Sigmoid colon (tissue), 3 donors: ENCODE results near the gene AP4B1.

Experiments used
- POLR2A ChIP-seq, 2 donors: fragments of 450-650 bp; IDR thresholded peaks; one replicate each; pipeline ENCODE4 v1.6.1; 2016; ENCODE audit warnings: antibody characterized with exemption in 2 of 2, mild to moderate bottlenecking in 2 of 2, moderate library complexity in 2 of 2
- TF ChIP-seq, protein P1 (sequence below), 4 experiments: fragments of 450-650 bp in 3 of 4; fragments of 200-600 bp in 1 of 4; IDR thresholded peaks; one replicate each; pipeline ENCODE4 v1.5.1; 2016 to 2019; ENCODE audit warnings: antibody characterized with exemption in 4 of 4, mild to moderate bottlenecking in 3 of 4, moderate library complexity in 2 of 4

DNA sequence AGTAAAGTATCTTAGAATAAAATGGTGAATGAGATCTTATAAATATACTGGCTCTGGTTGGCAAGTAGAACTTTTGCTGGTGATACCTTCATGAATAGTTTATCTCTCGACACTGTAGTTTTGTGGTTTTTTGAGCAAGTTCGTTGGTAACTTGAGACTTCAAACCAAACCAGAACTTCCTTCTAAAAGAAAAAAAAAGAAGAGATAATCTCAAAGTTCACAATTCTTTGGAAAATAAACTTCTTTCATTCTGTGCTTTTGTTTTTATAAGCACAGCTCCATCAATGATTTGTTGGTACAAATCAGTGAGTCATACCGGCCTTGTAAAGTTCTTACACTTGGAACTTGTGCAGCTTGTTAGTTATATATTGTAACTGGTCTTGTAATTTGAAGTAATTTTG lies 26.9 kb upstream of the AP4B1 start:
- TF ChIP-seq, protein P1, sequence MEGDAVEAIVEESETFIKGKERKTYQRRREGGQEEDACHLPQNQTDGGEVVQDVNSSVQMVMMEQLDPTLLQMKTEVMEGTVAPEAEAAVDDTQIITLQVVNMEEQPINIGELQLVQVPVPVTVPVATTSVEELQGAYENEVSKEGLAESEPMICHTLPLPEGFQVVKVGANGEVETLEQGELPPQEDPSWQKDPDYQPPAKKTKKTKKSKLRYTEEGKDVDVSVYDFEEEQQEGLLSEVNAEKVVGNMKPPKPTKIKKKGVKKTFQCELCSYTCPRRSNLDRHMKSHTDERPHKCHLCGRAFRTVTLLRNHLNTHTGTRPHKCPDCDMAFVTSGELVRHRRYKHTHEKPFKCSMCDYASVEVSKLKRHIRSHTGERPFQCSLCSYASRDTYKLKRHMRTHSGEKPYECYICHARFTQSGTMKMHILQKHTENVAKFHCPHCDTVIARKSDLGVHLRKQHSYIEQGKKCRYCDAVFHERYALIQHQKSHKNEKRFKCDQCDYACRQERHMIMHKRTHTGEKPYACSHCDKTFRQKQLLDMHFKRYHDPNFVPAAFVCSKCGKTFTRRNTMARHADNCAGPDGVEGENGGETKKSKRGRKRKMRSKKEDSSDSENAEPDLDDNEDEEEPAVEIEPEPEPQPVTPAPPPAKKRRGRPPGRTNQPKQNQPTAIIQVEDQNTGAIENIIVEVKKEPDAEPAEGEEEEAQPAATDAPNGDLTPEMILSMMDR (IDR thresholded peaks at IDR 0.05), result no peak
- TF ChIP-seq POLR2A (IDR thresholded peaks at IDR 0.05), result no peak
